ENCODE measurements around the gene KIF1A.
"Not testable (repeated sequence)": the region's sequence is repeated elsewhere in the genome, so short reads cannot be mapped to it uniquely, and the experiment has no call there.

The KIF1A gene

DNA sequence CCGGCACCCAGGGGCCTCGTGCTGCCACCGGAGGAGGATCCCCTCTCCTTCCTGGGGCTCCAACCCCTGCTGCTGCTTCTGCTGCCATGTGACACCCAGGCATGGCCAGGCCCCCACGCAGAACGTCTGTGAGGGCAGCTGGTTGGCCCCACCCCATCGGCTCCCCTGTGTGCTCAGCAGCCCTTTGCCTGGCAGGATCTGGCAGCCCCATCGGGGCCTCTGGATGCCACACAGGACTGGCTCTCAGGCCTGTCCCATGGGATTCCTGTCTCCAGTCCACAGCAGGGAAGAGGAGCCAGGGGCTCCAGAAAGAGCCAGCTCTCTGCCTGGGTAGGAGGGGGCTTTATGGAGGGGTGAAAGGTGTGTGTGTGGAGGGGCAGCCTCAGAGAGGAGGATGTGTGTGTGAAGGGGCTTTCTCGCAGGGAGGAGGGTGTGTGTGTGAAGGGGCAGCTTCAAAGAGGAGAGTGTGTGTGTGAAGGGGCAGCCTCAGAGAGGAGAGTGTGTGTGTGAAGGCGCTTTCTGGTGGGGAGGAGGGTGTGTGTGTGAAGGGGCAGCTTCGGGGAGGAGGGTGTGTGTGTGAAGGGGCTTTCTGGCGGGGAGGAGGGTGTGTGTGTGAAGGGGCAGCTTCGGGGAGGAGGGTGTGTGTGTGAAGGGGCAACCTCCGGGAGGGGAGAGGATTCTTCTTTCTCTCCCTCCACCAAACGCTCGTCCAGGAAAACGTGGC, 145.4 kb downstream of the KIF1A start:
- not testable (repeated sequence) for H3K4me3 Mint-ChIP-seq, H3K27ac Mint-ChIP-seq

DNA sequence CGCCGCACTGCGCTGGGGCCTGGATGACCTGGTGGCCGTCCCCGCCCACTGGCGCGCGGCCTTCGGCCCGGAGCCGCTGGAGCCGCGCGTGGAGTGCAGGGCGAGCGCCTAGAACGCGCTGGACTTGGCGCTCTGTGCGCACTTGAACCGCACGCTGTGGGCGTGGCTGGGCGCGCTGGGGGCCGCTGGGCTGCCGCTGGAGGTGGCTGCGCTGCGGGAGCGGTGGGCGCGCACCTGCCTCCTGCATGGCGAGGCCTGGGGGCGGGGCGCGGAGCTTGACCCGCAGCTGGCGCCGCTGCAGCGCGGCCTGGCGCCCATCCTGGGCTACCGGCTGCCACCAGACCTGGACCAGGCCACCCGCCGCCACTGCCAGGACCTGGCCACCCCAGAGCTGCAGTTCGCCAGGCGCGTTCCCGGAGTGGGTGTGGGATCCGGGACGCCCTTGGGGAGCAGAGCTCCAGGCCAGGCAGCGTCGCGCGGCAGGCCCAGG, 147.3 kb downstream of the KIF1A start:
- H3K9me3 Mint-ChIP-seq: no peaks in the 10 kb centered on the region
- no peak overlapping the region for H3K27ac Mint-ChIP-seq
- no peak overlapping the region for H3K4me3 Mint-ChIP-seq
- no peaks in the 10 kb centered on the region for H3K36me3 Mint-ChIP-seq (ENCODE audit: low read depth)
- H3K4me1 Mint-ChIP-seq (ENCODE audit: low read depth): no peaks in the 10 kb centered on the region
- peaks cover 22% of the 10 kb centered on the region for H3K27me3 Mint-ChIP-seq

More for the DNA sequence above, 145.4 kb downstream of the KIF1A start:
- H3K36me3 Mint-ChIP-seq (ENCODE audit: low read depth); H3K9me3 Mint-ChIP-seq; H3K4me1 Mint-ChIP-seq (ENCODE audit: low read depth): not testable (repeated sequence)
- H3K27me3 Mint-ChIP-seq: peaks cover 15% of the 10 kb centered on the region

DNA sequence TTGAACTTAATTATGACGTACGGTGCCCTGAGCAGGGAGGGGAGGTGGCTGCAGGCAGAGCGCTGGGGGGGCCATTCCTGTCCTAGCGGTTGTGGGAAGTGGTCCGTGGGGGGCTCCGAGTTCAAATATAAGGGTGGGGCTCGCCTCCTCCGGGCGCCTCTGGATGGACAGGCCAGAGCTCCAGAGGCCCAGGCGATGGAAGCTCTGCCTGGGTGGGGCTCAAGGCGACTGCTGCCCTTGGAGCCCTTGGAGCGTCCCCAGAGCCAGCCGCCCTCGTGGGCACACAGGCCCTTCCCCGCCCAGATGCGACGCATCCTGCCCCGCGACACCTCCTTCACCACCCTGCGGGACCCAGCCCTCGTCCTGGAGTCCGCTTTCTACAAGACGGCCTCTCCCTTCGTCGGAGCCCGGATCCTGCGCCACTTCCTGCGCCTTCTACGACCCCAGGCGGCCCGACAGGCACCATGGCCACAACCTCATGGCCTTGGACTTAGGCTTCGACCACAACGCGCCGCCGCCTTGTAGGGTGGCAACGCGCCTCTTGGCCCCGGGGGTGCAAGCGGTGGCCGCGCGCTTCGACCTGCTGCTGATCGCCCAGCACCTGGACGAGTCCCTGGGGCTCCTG, 147.8 kb downstream of the KIF1A start:
- H3K4me3 Mint-ChIP-seq: no peak overlapping the region
- peaks cover 27% of the 10 kb centered on the region for H3K27me3 Mint-ChIP-seq
- H3K4me1 Mint-ChIP-seq (ENCODE audit: low read depth): no peaks in the 10 kb centered on the region
- no peak overlapping the region for H3K27ac Mint-ChIP-seq
- H3K9me3 Mint-ChIP-seq: no peaks in the 10 kb centered on the region
- H3K36me3 Mint-ChIP-seq (ENCODE audit: low read depth): no peaks in the 10 kb centered on the region

DNA sequence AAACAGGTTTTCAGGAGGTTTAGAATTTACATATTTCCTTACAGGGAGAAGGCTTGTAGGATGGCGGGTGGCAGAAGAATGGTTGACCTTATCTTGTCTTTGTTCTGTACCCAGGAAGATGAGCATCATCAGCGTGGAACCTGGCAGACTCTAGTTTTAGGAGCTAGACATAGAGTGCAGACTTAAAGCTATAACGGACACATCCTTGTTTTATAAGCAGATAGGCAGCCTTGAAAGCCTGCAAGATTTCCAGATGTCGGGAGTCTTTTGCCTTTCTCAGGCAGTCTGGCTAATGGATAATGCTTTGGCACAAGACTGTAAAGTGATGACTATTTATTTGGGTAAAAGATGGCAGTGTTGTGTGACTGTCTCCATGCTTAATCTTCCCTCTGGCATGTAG, 149.1 kb downstream of the KIF1A start:
- Mint-ChIP-seq H3K9me3 (no peaks in the 10 kb centered on the region), H3K27me3 (peaks cover 39% of the 10 kb centered on the region), H3K27ac (no peak overlapping the region), H3K36me3 (ENCODE audit: low read depth) (no peaks in the 10 kb centered on the region), H3K4me3 (no peak overlapping the region), H3K4me1 (ENCODE audit: low read depth) (no peaks in the 10 kb centered on the region)

DNA sequence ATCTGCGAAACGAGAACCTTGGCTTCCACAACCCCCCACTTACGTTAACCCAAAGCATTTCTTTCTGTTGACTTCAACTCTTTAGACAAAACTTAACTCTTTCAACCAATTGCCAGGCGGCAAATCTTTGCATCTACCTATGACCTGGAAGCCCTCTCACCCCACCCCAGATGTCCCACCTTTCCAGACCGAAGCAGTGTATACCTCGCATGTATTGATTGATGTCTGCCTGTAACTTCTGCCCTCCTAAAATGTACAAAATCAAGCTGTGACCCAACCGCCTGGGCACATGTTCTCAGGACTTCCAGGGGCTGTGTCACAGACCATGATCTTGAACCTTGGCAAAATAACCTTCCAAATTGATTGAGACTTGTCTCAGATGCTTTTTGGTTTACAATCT, 149.6 kb downstream of the KIF1A start:
- Mint-ChIP-seq H3K27me3 (peaks cover 43% of the 10 kb centered on the region), H3K36me3 (ENCODE audit: low read depth) (no peaks in the 10 kb centered on the region), H3K27ac (no peak overlapping the region), H3K4me1 (ENCODE audit: low read depth) (no peaks in the 10 kb centered on the region), H3K9me3 (no peaks in the 10 kb centered on the region), H3K4me3 (no peak overlapping the region)

DNA sequence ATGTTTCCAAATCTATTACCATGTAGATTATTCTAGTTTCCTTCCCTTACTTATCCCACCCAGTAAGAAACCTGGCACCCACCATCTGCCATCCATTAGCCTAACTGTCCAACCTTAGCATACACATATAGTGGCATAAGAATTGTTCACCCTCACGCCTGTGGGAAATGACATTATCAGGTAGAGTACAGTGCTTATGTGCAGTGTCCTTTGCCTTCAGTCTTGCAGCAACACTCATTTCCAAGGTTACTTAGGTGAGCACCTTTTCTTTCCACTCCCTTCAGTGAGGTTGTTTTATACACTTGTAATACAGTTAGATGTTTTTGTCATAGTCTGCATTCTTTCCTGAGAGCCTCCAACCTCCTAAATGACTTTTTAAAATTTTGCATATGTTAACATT, 155.4 kb downstream of the KIF1A start:
- Mint-ChIP-seq H3K9me3 (no peaks in the 10 kb centered on the region), H3K4me1 (ENCODE audit: low read depth) (no peaks in the 10 kb centered on the region), H3K4me3 (no peak overlapping the region), H3K27ac (no peak overlapping the region), H3K27me3 (peaks cover 43% of the 10 kb centered on the region), H3K36me3 (ENCODE audit: low read depth) (no peaks in the 10 kb centered on the region)

All from stimulated activated naive CD8-positive, alpha-beta T cell treated with anti-CD3 and anti-CD28 coated beads, Interleukin-15, Interleukin-2, amounts not matched to agents 100 ng/mL and 50 ng/mL, for 24 hours (primary cell).